Cardiac fibroblast (primary cell): ENCODE measurements around the gene FADS2.
A peak's percentile ranks its signal among the peaks of the same experiment; 100 is the strongest.

ENCODE experiments used
- DNase-seq, 2 donors: peaks; one replicate each; pipeline versions ENCODE4 v3.0.0 to v3.0.0-alpha.2; 2010; ENCODE audit warnings: low read depth in 2 of 2
- H3K4me3 ChIP-seq, 2 donors: replicated peaks in 1 of 2; 1 replicate in 1 of 2; 2 replicates in 1 of 2; pipeline ENCODE4 v1.5.1; 2011; ENCODE audit warnings: low read depth in 2 of 2, low read length in 2 of 2, mild to moderate bottlenecking in 2 of 2, moderate library complexity in 1 of 2
- CTCF ChIP-seq: IDR thresholded peaks from one replicate; pipeline ENCODE4 v1.5.1; 2011; ENCODE audit warnings: low read depth, mild to moderate bottlenecking, low read length, inconsistent platforms

The FADS2 gene

GRCh38 chr11:61803889-61804647, 24.0 kb upstream of the FADS2 start:
- no peak for TF ChIP-seq CTCF
- no peak overlapping the region for H3K4me3 ChIP-seq
- peak; percentile 55 to 70 for DNase-seq

- no peak overlapping the region for H3K4me3 ChIP-seq
- no peak for TF ChIP-seq CTCF
- DNase-seq, result no peak
Measured at GRCh38 chr11:61805146-61805545, 23.0 kb upstream of the FADS2 start.

- no peak for DNase-seq
- no peak overlapping the region for H3K4me3 ChIP-seq
- TF ChIP-seq CTCF, result no peak
Measured at GRCh38 chr11:61806785-61807184, 21.3 kb upstream of the FADS2 start.

- no peak for DNase-seq
- no peak overlapping the region for H3K4me3 ChIP-seq
- no peak for TF ChIP-seq CTCF
Measured at GRCh38 chr11:61810671-61811175, 17.4 kb upstream of the FADS2 start.

GRCh38 chr11:61811831-61812230, 16.3 kb upstream of the FADS2 start:
- no peak overlapping the region for H3K4me3 ChIP-seq
- DNase-seq, result no peak
- TF ChIP-seq CTCF, result no peak

- no peak overlapping the region for H3K4me3 ChIP-seq
- no peak for DNase-seq
- TF ChIP-seq CTCF, result no peak
Measured at GRCh38 chr11:61812736-61813411, 15.2 kb upstream of the FADS2 start.
